Kidney (tissue), 14 donors: ENCODE results near the gene PCK2. TPM values are rescaled to one million over a fixed set of nuclear protein-coding genes. Genes with fewer than 3 reads are reported as not detected.

Experiments
- DNase-seq, 5 donors: peaks; one replicate each; pipeline ENCODE4 v3.0.0-alpha.2; 2013 to 2020
- FAIRE-seq: peaks from 2 replicates; lab custom pipeline; 2012; peaks lifted over from hg19 to GRCh38; lab: Jason Lieb, UNC
- H3K27ac ChIP-seq, 2 donors: one replicate each; pipeline ENCODE4 v1.7.0; 2013; ENCODE audit warnings: low read depth in 2 of 2, low read length in 2 of 2, inconsistent platforms in 1 of 2
- H3K27me3 ChIP-seq: one replicate; pipeline ENCODE4 v1.7.1; 2013; ENCODE audit warnings: low read length, inconsistent platforms; ENCODE audit not compliant: control insufficient read depth, insufficient read depth
- H3K36me3 ChIP-seq, 3 donors: one replicate each; pipeline versions ENCODE4 v1.7.0 to v1.7.1; 2013; ENCODE audit warnings: low read length in 3 of 3, control low read depth in 1 of 3, inconsistent platforms in 1 of 3; ENCODE audit not compliant: insufficient read depth in 3 of 3, control insufficient read depth in 2 of 3
- H3K4me1 ChIP-seq, 3 donors: one replicate each; pipeline versions ENCODE4 v1.7.0 to v1.7.1; 2013; ENCODE audit warnings: low read length in 3 of 3, inconsistent platforms in 1 of 3, low read depth in 1 of 3; ENCODE audit not compliant: control insufficient read depth in 2 of 3, insufficient read depth in 2 of 3
- H3K4me3 ChIP-seq, 3 donors: one replicate each; pipeline versions ENCODE4 v1.7.0 to v1.8.1; 2013; ENCODE audit warnings: low read length in 3 of 3, control low read depth in 1 of 3, inconsistent platforms in 1 of 3
- H3K9ac ChIP-seq, 3 donors: one replicate each; pipeline versions ENCODE4 v1.7.0 to v1.7.1; 2013; ENCODE audit warnings: low read length in 3 of 3, control low read depth in 1 of 3, inconsistent platforms in 1 of 3
- H3K9me3 ChIP-seq, 3 donors: one replicate each; pipeline versions ENCODE4 v1.7.0 to v1.7.1; 2013; ENCODE audit warnings: low read length in 3 of 3, control low read depth in 1 of 3, inconsistent platforms in 1 of 3; ENCODE audit not compliant: control insufficient read depth in 2 of 3, insufficient read depth in 1 of 3
- CTCF ChIP-seq: IDR thresholded peaks from 3 replicates; pipeline ENCODE4 v1.5.1; 2012; ENCODE audit warnings: mild to moderate bottlenecking, moderate library complexity, borderline replicate concordance; ENCODE audit not compliant: insufficient read depth; ENCODE audit errors: extremely low read depth
- intact Hi-C: fragments of 100-400 bp; cut with DNase I; formaldehyde crosslinking; loops from one replicate; pipeline ENCODE4 v1.11.1; 2022
- polyA plus RNA-seq: library from polyadenylated mRNA; stranded (reverse); fragments of 350-450 nt; fragmentation: Illumina TruSeq; extraction: RNeasy Lipid Tissue Mini Kit (QIAGEN cat#74804); gene quantifications from one replicate; pipeline ENCODE4 v1.2.3, GENCODE V29; 2014; ENCODE audit warnings: low read depth, low replicate concordance; ENCODE audit not compliant: insufficient read depth
- total RNA-seq: library from RNA; stranded (reverse); fragmentation: NEBNext Ultra II Directional; extraction: Animal tissue kit (Norgen Biotek cat#: 25700); gene quantifications from one replicate; pipeline ENCODE4 v1.2.1, GENCODE V29; 2021
- donor health status: control.
- donor health status: control.
- donor health status: control.
- donor health status: control.
- donor health status: control.
- donor health status: DM: yes; HTN: yes; CAD: no.
- donor health status: Normal renal cell carcinoma (clear cell type).

PCK2 gene
- total and polyA plus RNA-seq, 2 donors from 2014 or later = 36.1 to 140 TPM

- H3K9ac ChIP-seq = no peak overlapping the region
- no peak for FAIRE-seq
- no peaks in the 10 kb centered on the region for H3K36me3 ChIP-seq
- H3K4me3 ChIP-seq = no peak overlapping the region
- intact Hi-C loops = no loop called here
- peaks cover 0 to 26% (median 14%) of the 10 kb centered on the region in 3 donors for H3K4me1 ChIP-seq
- no peak for TF ChIP-seq CTCF
- peak overlapping the region; percentile 57 to 63 for H3K27ac ChIP-seq
- no peaks in the 10 kb centered on the region for H3K27me3 ChIP-seq
- no peak for DNase-seq
- H3K9me3 ChIP-seq = no peaks in the 10 kb centered on the region
Observed at GRCh38 chr14:24060984-24061913, 32.9 kb upstream of the PCK2 start.

- Histone ChIP-seq H3K27me3 (no peaks in the 10 kb centered on the region), H3K9ac (no peak overlapping the region), H3K4me1 (peaks cover 0 to 26% (median 14%) of the 10 kb centered on the region in 3 donors), H3K9me3 (no peaks in the 10 kb centered on the region), H3K27ac (peak overlapping the region; percentile 39 to 56), H3K4me3 (no peak overlapping the region), H3K36me3 (no peaks in the 10 kb centered on the region)
- FAIRE-seq (no peak), DNase-seq (peak in 1 of 5 donors; percentile 48)
- intact Hi-C loops = no loop called here
- TF ChIP-seq CTCF = no peak
Observed at GRCh38 chr14:24062216-24062980, 31.7 kb upstream of the PCK2 start.

- TF ChIP-seq CTCF = no peak
- H3K36me3 ChIP-seq = no peaks in the 10 kb centered on the region
- no peaks in the 10 kb centered on the region for H3K9me3 ChIP-seq
- H3K4me1 ChIP-seq = peaks cover 0 to 25% (median 14%) of the 10 kb centered on the region in 3 donors
- intact Hi-C loops = no loop called here
- DNase-seq (peak in 1 of 5 donors; percentile 35), FAIRE-seq (no peak)
- H3K4me3 ChIP-seq = no peak overlapping the region
- no peak overlapping the region for H3K27ac ChIP-seq
- H3K9ac ChIP-seq = no peak overlapping the region
- no peaks in the 10 kb centered on the region for H3K27me3 ChIP-seq
Observed at GRCh38 chr14:24063263-24063836, 30.8 kb upstream of the PCK2 start.
